ENCODE results near the gene GDPD3. TPM values are rescaled to one million over a fixed set of nuclear protein-coding genes. Genes with fewer than 3 reads are reported as not detected.

Gene GDPD3
- polyA plus RNA-seq, 3 donors, result 9.6 TPM; not detected in 2

- Histone ChIP-seq H3K27me3 (ENCODE audit: control insufficient read depth in 2 of 2, insufficient read depth in 2 of 2, low read length in 2 of 2) (no peaks in the 10 kb centered on the region), H3K4me2 (replicated peaks; ENCODE audit: extremely low read depth, low read length, poor library complexity, severe bottlenecking) (no peak overlapping the region), H3K4me3 (replicated peaks in 1 of 3; ENCODE audit: low read depth in 2 of 3, low read length in 3 of 3) (no peak overlapping the region), H2AFZ (ENCODE audit: insufficient read depth, low read depth, low read length, poor library complexity, severe bottlenecking) (no peak overlapping the region), H3K9me3 (replicated peaks in 1 of 2; ENCODE audit: control insufficient read depth in 1 of 2, insufficient read depth in 1 of 2, low read length in 2 of 2) (peaks cover 0 to 4% of the 10 kb centered on the region in 2 donors), H3K9ac (ENCODE audit: insufficient read depth, low read length, poor library complexity, severe bottlenecking) (no peak overlapping the region), H3K36me3 (replicated peaks in 1 of 2; ENCODE audit: control insufficient read depth in 1 of 2, insufficient read depth in 2 of 2, low read length in 2 of 2) (peaks cover 46 to 50% of the 10 kb centered on the region in 2 donors), H4K20me1 (ENCODE audit: insufficient read depth, low read length) (peaks cover 30% of the 10 kb centered on the region), H3K27ac (ENCODE audit: low read depth in 1 of 2, low read length in 2 of 2) (peak overlapping the region; percentile 21 to 87), H3K79me2 (ENCODE audit: insufficient read depth, low read length) (peaks cover 10% of the 10 kb centered on the region), H3K4me1 (ENCODE audit: control insufficient read depth in 1 of 2, insufficient read depth in 2 of 2, low read length in 2 of 2) (peaks cover 45 to 64% of the 10 kb centered on the region in 2 donors)
- Mint-ChIP-seq H3K4me3 (no peak overlapping the region), H3K4me1 (peaks cover 50% of the 10 kb centered on the region), H3K9me3 (peaks cover 3 to 9% (median 7%) of the 10 kb centered on the region in 7 donors), H3K27me3 (ENCODE audit: low read depth in 3 of 3) (peaks cover 0 to 6% (median 3%) of the 10 kb centered on the region in 3 donors), H3K36me3 (peaks cover 43 to 63% of the 10 kb centered on the region in 2 donors), H3K27ac (peak overlapping the region in 1 of 7 donors; percentile 83)
- no peak for TF ChIP-seq CTCF (IDR thresholded peaks at IDR 0.05)
- WGBS (ENCODE audit: insufficient coverage), result 89% methylated on average over 5 of the region's 6 CpGs
- no peak for DNase-seq
- intact Hi-C loops (cut with micrococcal nuclease), result no loop called here
Measured at GRCh38 chr16:30085820-30086219, 27.5 kb downstream of the GDPD3 start.

GRCh38 chr16:30085247-30085646 lies 28.1 kb downstream of the GDPD3 start:
- Histone ChIP-seq H3K4me2 (replicated peaks; ENCODE audit: extremely low read depth, low read length, poor library complexity, severe bottlenecking) (no peak overlapping the region), H3K9me3 (replicated peaks in 1 of 2; ENCODE audit: control insufficient read depth in 1 of 2, insufficient read depth in 1 of 2, low read length in 2 of 2) (peaks cover 0 to 4% of the 10 kb centered on the region in 2 donors), H3K9ac (ENCODE audit: insufficient read depth, low read length, poor library complexity, severe bottlenecking) (no peak overlapping the region), H3K27ac (ENCODE audit: low read depth in 1 of 2, low read length in 2 of 2) (peak overlapping the region in 1 of 2 donors; percentile 48), H2AFZ (ENCODE audit: insufficient read depth, low read depth, low read length, poor library complexity, severe bottlenecking) (no peak overlapping the region), H3K79me2 (ENCODE audit: insufficient read depth, low read length) (peaks cover 14% of the 10 kb centered on the region), H3K4me1 (ENCODE audit: control insufficient read depth in 1 of 2, insufficient read depth in 2 of 2, low read length in 2 of 2) (peaks cover 39 to 58% of the 10 kb centered on the region in 2 donors), H3K36me3 (replicated peaks in 1 of 2; ENCODE audit: control insufficient read depth in 1 of 2, insufficient read depth in 2 of 2, low read length in 2 of 2) (peaks cover 49 to 55% of the 10 kb centered on the region in 2 donors), H3K27me3 (ENCODE audit: control insufficient read depth in 2 of 2, insufficient read depth in 2 of 2, low read length in 2 of 2) (no peaks in the 10 kb centered on the region), H4K20me1 (ENCODE audit: insufficient read depth, low read length) (peaks cover 36% of the 10 kb centered on the region), H3K4me3 (replicated peaks in 1 of 3; ENCODE audit: low read depth in 2 of 3, low read length in 3 of 3) (no peak overlapping the region)
- WGBS (ENCODE audit: insufficient coverage), result 87% methylated on average over 3 of the region's 3 CpGs
- Mint-ChIP-seq H3K4me1 (peaks cover 46% of the 10 kb centered on the region), H3K4me3 (no peak overlapping the region), H3K27me3 (ENCODE audit: low read depth in 3 of 3) (peaks cover 0 to 6% (median 3%) of the 10 kb centered on the region in 3 donors), H3K9me3 (peaks cover 3 to 9% (median 7%) of the 10 kb centered on the region in 7 donors), H3K27ac (peak overlapping the region in 1 of 7 donors; percentile 79), H3K36me3 (peaks cover 45 to 69% of the 10 kb centered on the region in 2 donors)
- intact Hi-C loops (cut with micrococcal nuclease), result no loop called here
- no peak for TF ChIP-seq CTCF (IDR thresholded peaks at IDR 0.05)
- no peak for DNase-seq
